ENCODE measurements around the gene CASKIN1.

DNA sequence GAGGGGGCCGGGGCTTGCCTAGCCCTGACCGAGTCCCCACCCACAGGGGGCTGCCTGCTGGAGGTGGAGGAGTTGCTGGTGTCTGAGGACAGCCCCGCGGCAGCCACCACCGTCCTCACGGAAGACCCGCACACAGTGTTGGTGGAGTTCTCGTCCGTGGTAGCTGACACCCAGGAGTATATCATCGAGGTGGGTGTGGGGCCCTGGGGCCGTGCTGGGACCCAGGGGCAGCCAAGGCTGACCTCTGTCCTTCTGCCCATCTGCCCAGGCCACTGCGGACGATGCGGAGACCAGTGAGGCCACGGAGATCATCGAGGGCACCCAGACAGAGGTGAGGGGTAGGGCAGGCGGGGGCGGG, 38.4 kb upstream of the CASKIN1 start:
- no peak for TF ChIP-seq POLR2AphosphoS5 (IDR thresholded peaks at IDR 0.05)
- TF ChIP-seq, protein P1, sequence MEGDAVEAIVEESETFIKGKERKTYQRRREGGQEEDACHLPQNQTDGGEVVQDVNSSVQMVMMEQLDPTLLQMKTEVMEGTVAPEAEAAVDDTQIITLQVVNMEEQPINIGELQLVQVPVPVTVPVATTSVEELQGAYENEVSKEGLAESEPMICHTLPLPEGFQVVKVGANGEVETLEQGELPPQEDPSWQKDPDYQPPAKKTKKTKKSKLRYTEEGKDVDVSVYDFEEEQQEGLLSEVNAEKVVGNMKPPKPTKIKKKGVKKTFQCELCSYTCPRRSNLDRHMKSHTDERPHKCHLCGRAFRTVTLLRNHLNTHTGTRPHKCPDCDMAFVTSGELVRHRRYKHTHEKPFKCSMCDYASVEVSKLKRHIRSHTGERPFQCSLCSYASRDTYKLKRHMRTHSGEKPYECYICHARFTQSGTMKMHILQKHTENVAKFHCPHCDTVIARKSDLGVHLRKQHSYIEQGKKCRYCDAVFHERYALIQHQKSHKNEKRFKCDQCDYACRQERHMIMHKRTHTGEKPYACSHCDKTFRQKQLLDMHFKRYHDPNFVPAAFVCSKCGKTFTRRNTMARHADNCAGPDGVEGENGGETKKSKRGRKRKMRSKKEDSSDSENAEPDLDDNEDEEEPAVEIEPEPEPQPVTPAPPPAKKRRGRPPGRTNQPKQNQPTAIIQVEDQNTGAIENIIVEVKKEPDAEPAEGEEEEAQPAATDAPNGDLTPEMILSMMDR (IDR thresholded peaks at IDR 0.05): no peak
